K562 (cell line): Measurements from ENCODE around the gene IGF1R. TPM values are rescaled to one million over a fixed set of nuclear protein-coding genes. Genes with fewer than 3 reads are reported as not detected.

Source experiments
- ATAC-seq: fragments of 200-7000 bp; cut with Tn5 transposase; 3 replicates; pipeline ENCODE4 v1.9.1; 2020; ENCODE audit warnings: moderate library complexity
- BruUV-seq: library from RNA; stranded (reverse); fragments of 400-500 nt; replicated peaks from 2 replicates; lab custom pipeline; 2021; lab: Mats Ljungman, UMichigan
- CTCF ChIA-PET: fragments of 300-600 bp; formaldehyde crosslinking; extraction: SDS; loops from one replicate; lab custom pipeline; 2021; ENCODE audit warnings: low intra/inter-chr PET ratio; lab: Yijun Ruan, JAX
- POLR2A ChIA-PET: fragments of 300-600, 350-650 bp; sonication (Branson Sonifier 250); formaldehyde crosslinking; extraction: SDS; loops from one replicate; lab custom pipeline; 2021; ENCODE audit warnings: antibody characterized with exemption, inconsistent platforms; lab: Yijun Ruan, JAX
- DNase-seq, 4 experiments: peaks; one replicate each; pipeline versions ENCODE4 v3.0.0 to v3.0.0-alpha.2; 2011 to 2018; ENCODE audit warnings: low spot score in 3 of 4, mixed read lengths in 3 of 4; ENCODE audit errors: extremely low read depth in 1 of 4
- FAIRE-seq: peaks from 2 replicates; lab custom pipeline; 2011; peaks lifted over from hg19 to GRCh38; lab: Jason Lieb, UNC
- H2AFZ ChIP-seq: 2 replicates; pipeline ENCODE4 v1.6.0; 2011; ENCODE audit warnings: low read depth, low read length, control low read depth, inconsistent platforms
- H3K27ac ChIP-seq: fragments of 200-600 bp; 3 replicates; pipeline ENCODE4 v1.8.0; 2011; ENCODE audit warnings: low read depth, mild to moderate bottlenecking, control low read depth, inconsistent platforms, low read length, moderate library complexity, mixed read lengths; ENCODE audit errors: extremely low read depth
- H3K27me3 ChIP-seq, 2 experiments: fragments of 300-600 bp in 1 of 2; 2 replicates in 1 of 2; 3 replicates in 1 of 2; pipeline versions ENCODE4 v1.6.0 to v1.8.0; 2011; ENCODE audit warnings: inconsistent platforms in 2 of 2, low read length in 2 of 2, mild to moderate bottlenecking in 1 of 2, mixed read lengths in 1 of 2, moderate library complexity in 1 of 2; ENCODE audit not compliant: control insufficient read depth in 2 of 2, insufficient read depth in 2 of 2
- H3K36me3 ChIP-seq: fragments of 300-600 bp; 3 replicates; pipeline ENCODE4 v1.8.0; 2011; ENCODE audit warnings: mild to moderate bottlenecking, low read length, inconsistent platforms; ENCODE audit not compliant: control insufficient read depth, insufficient read depth
- H3K4me1 ChIP-seq, 2 experiments: fragments of 200-600 bp in 1 of 2; replicated peaks in 1 of 2; 2 replicates in 1 of 2; 3 replicates in 1 of 2; pipeline versions ENCODE4 v1.5.1 to v1.8.0; 2011; ENCODE audit warnings: inconsistent platforms in 2 of 2, low read length in 2 of 2, mild to moderate bottlenecking in 1 of 2, mixed read lengths in 1 of 2, moderate library complexity in 1 of 2; ENCODE audit not compliant: control insufficient read depth in 2 of 2, insufficient read depth in 2 of 2
- H3K4me2 ChIP-seq: 2 replicates; pipeline ENCODE4 v1.6.1; 2011; ENCODE audit warnings: low read length, control low read depth, inconsistent platforms, mixed read lengths; ENCODE audit not compliant: insufficient read depth
- H3K4me3 ChIP-seq: fragments of 200-600 bp; sonication (generic), shearing (Covaris generic); 2 replicates; pipeline ENCODE4 v1.5.1; 2016; ENCODE audit warnings: control low read depth, inconsistent platforms
- H3K79me2 ChIP-seq: fragments of 200-600 bp; 3 replicates; pipeline ENCODE4 v1.8.0; 2011; ENCODE audit warnings: low read length, inconsistent platforms; ENCODE audit not compliant: control insufficient read depth, insufficient read depth
- H3K9ac ChIP-seq, 2 experiments: 2 replicates each; pipeline versions ENCODE4 v1.6.0 to v1.6.1; 2011; ENCODE audit warnings: low read depth in 2 of 2, low read length in 2 of 2, control low read depth in 1 of 2, inconsistent platforms in 1 of 2, mild to moderate bottlenecking in 1 of 2, mixed read lengths in 1 of 2; ENCODE audit not compliant: insufficient read depth in 1 of 2
- H3K9me1 ChIP-seq: one replicate; pipeline ENCODE4 v1.6.0; 2011; ENCODE audit warnings: inconsistent platforms, mild to moderate bottlenecking, low read length, moderate library complexity; ENCODE audit not compliant: control insufficient read depth, insufficient read depth
- H3K9me3 ChIP-seq: replicated peaks from 2 replicates; pipeline ENCODE4 v1.5.1; 2011; ENCODE audit warnings: low read depth, low read length, inconsistent platforms; ENCODE audit not compliant: control insufficient read depth, insufficient read depth
- H4K20me1 ChIP-seq: replicated peaks from 2 replicates; pipeline ENCODE4 v1.6.1; 2011; ENCODE audit warnings: low read length, inconsistent platforms, mixed read lengths; ENCODE audit not compliant: control insufficient read depth, insufficient read depth
- MED1 ChIP-seq: sonication (generic); formaldehyde crosslinking; IDR thresholded peaks from 2 replicates; pipeline ENCODE4 v1.8.1; 2023; ENCODE audit warnings: missing genetic modification reagents, borderline replicate concordance
- NR3C1 ChIP-seq: sonication (generic); formaldehyde crosslinking; IDR thresholded peaks from 2 replicates; pipeline ENCODE4 v1.8.1; 2022; ENCODE audit warnings: missing genetic modification reagents
- PCBP1 ChIP-seq: fragments of 200-400 bp; formaldehyde crosslinking; IDR thresholded peaks from 2 replicates; pipeline ENCODE4 v1.6.1; 2018; ENCODE audit warnings: mild to moderate bottlenecking, low read depth, low read length; ENCODE audit not compliant: poor library complexity, severe bottlenecking
- RFX7 ChIP-seq: fragments of 250-450 bp; sonication (Bioruptor Pico); IDR thresholded peaks from 2 replicates; pipeline ENCODE4 v1.5.1; 2021; ENCODE audit warnings: mild to moderate bottlenecking
- SRSF7 ChIP-seq: fragments of 200-400 bp; formaldehyde crosslinking; optimal IDR thresholded peaks from 2 replicates; pipeline ENCODE3; 2017; ENCODE audit warnings: mild to moderate bottlenecking, low read depth, low read length
- ZNF436 ChIP-seq: fragments of 250-450, 450-650 bp; sonication (Bioruptor Pico); formaldehyde crosslinking; IDR thresholded peaks from 2 replicates; pipeline ENCODE4 v1.7.0; 2020; ENCODE audit warnings: mild to moderate bottlenecking
- WGBS: fragments of 100-300 bp; shearing (Covaris generic); methylation state at CpG from one replicate; pipeline ENCODE4 v1.1.6; 2016; ENCODE audit warnings: low coverage, mixed read lengths; ENCODE audit not compliant: insufficient coverage; ENCODE audit errors: missing lambda C conversion rate; 5-methylcytosine and 5-hydroxymethylcytosine counted together
- in situ Hi-C: fragments of 300-500 bp; cut with MboI; formaldehyde crosslinking; loops from 4 replicates; pipeline ENCODE4 v1.15.0; 2018; ENCODE audit warnings: inconsistent platforms, mixed read lengths
- intact Hi-C: fragments of 100-400 bp; cut with micrococcal nuclease; formaldehyde crosslinking; loops from 2 replicates; pipeline ENCODE4 v1.14.2; 2022
- polyA plus RNA-seq, 8 experiments: library from polyadenylated mRNA; depleted of rRNA in 4 of 8; stranded (reverse) in 5 of 8; unstranded in 3 of 8; fragments of >200 nt; fragmentation: Nextera tagmentation in 2 of 8; fragmentation: Illumina TruSeq in 1 of 8; extraction: Ambion mirVana in 2 of 8; extraction: Trizol in 1 of 8; gene quantifications; 2 replicates each; pipeline versions ENCODE4 v1.2.1 to v1.2.3, GENCODE V29; 2011 to 2014; ENCODE audit warnings: inconsistent platforms in 1 of 8, missing spikeins in 1 of 8
- total RNA-seq, 7 experiments: library from RNA; depleted of rRNA in 6 of 7; stranded (reverse); fragments of >200 nt in 6 of 7; fragmentation: Illumina TruSeq in 2 of 7; extraction: Trizol in 2 of 7; gene quantifications; 2 replicates each; pipeline versions ENCODE4 v1.2.1 to v1.2.3, GENCODE V29; 2011 to 2021; ENCODE audit warnings: low replicate concordance in 1 of 7
- TF ChIP-seq, protein P1 (sequence below): sonication (generic); formaldehyde crosslinking; IDR thresholded peaks from 2 replicates; pipeline ENCODE4 v1.8.1; 2023; ENCODE audit warnings: mild to moderate bottlenecking, missing genetic modification reagents

Gene IGF1R
- total and polyA plus RNA-seq, 9 of the 15 experiments (the other 6 are each of a cell fraction or from before 2014, with no cell fraction given) = 0.35 to 8.0 (median 1.6) TPM

DNA sequence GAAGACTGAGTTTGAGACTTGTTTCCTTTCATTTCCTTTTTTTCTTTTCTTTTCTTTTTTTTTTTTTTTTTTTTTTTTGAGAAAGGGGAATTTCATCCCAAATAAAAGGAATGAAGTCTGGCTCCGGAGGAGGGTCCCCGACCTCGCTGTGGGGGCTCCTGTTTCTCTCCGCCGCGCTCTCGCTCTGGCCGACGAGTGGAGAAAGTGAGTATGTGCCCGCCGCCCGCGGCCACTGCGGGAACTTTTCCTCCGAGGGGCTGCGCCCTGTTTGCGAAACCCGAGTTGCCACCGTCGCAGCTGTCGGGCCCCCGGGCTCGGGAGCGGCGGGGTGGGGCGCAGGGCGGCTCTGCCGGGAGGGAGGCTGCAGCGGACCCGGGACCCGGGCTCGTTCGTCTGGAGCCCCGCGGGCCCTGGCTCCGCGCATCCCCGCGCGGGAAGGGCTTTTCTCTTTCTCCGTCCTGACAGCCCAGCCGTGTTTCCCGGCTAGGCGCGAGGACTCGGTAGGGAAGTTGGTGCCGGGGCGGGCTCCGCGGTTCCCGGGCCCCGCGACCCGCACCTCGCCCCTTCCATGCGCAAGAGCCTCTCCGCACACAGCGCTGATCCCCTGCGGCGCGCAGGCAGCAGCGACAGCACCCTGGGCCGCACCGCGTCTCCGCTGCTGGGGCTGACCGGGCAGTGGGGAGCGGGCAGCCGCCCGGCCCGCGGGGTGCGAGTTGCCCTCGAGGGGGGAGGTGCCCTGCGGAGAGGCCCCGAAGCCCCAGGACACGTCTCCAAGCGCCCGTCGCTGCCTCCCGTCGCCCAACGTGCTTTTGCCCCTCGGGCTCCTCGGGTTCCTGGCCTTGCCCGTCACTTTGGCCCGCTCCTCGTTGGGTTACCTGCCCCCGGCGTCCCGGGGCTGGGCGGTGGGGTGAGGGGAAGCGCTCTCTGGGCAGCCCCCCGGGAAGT is 1.4 kb downstream of the IGF1R start:
- intact Hi-C loops = loop anchor here (10.0 kb wide), 1 partner anchor 425 kb away; no protein-coding TSS in a partner anchor
- Histone ChIP-seq H3K27me3 (peaks cover 2 to 18% of the 10 kb centered on the region in 2 experiments; a peak in 3 of 5 replicates), H3K4me1 (peaks cover 3 to 30% of the 10 kb centered on the region in 2 experiments; a peak in 4 of 5 replicates), H3K4me3 (peak overlapping the region; percentile 63), H3K9ac (peak overlapping the region in 1 of 2 experiments; percentile 93; a peak in 1 of 4 replicates), H2AFZ (no peak overlapping the region), H3K27ac (no peak overlapping the region)
- in situ Hi-C loops = no loop called here
- POLR2A ChIA-PET = interaction anchor here (0.6 to 1.1 kb wide), 4 partner anchors 8 to 130 kb away, joined by 3 to 5 read pairs (median 3); no protein-coding TSS in a partner anchor
- WGBS = 56% methylated on average over 25 of the region's 94 CpGs
- FAIRE-seq = no peak
- TF ChIP-seq, protein P1, sequence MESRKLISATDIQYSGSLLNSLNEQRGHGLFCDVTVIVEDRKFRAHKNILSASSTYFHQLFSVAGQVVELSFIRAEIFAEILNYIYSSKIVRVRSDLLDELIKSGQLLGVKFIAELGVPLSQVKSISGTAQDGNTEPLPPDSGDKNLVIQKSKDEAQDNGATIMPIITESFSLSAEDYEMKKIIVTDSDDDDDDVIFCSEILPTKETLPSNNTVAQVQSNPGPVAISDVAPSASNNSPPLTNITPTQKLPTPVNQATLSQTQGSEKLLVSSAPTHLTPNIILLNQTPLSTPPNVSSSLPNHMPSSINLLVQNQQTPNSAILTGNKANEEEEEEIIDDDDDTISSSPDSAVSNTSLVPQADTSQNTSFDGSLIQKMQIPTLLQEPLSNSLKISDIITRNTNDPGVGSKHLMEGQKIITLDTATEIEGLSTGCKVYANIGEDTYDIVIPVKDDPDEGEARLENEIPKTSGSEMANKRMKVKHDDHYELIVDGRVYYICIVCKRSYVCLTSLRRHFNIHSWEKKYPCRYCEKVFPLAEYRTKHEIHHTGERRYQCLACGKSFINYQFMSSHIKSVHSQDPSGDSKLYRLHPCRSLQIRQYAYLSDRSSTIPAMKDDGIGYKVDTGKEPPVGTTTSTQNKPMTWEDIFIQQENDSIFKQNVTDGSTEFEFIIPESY (CRISPR knock-in tag) = peak; percentile 34; the same call in 1 of the 2 replicates
- peak; percentile 27 for TF ChIP-seq PCBP1
- TF ChIP-seq SRSF7 = no peak
- no peak for TF ChIP-seq RFX7 (CRISPR knock-in tag)
- TF ChIP-seq ZNF436 (CRISPR knock-in tag) = no peak
- TF ChIP-seq NR3C1 (CRISPR knock-in tag) = no peak
- no peak for TF ChIP-seq MED1 (CRISPR knock-in tag)
- TF ChIP-seq, all 486 proteins: peak for 2
- no peaks in the 10 kb centered on the region for H3K9me1 ChIP-seq
- ATAC-seq = no peak
- CTCF ChIA-PET = no interaction called here
- H3K36me3 ChIP-seq = no peaks in the 10 kb centered on the region
- H3K4me2 ChIP-seq = no peak overlapping the region
- peak in 2 of 4 experiments; percentile 12 to 14 for DNase-seq
- no peaks in the 10 kb centered on the region for H3K9me3 ChIP-seq
- no peaks in the 10 kb centered on the region; the same call in 1 of the 2 replicates for H4K20me1 ChIP-seq
- H3K79me2 ChIP-seq = no peaks in the 10 kb centered on the region
- no TSS peak for BruUV-seq
